Neural progenitor cell (in vitro differentiated cells): ENCODE measurements around the gene VTA1.

Experiments
- CTCF ChIP-seq: fragments of 200-600 bp; sonication (generic); IDR thresholded peaks from 2 replicates; pipeline ENCODE4 v1.5.1; 2017; ENCODE audit warnings: antibody characterized with exemption, mild to moderate bottlenecking
- EZH2 ChIP-seq: fragments of 200-600 bp; sonication (generic); IDR thresholded peaks from 2 replicates; pipeline ENCODE4 v1.6.1; 2017; ENCODE audit warnings: antibody characterized with exemption, mild to moderate bottlenecking, moderate library complexity
- EZH2phosphoT487 ChIP-seq: fragments of 200-600 bp; sonication (generic); IDR thresholded peaks from 2 replicates; pipeline ENCODE4 v1.6.1; 2017; ENCODE audit warnings: antibody characterized with exemption

- TF ChIP-seq CTCF (no peak), EZH2 (no peak), EZH2phosphoT487 (no peak)
Observed at GRCh38 chr6:142233945-142234682, 87.1 kb downstream of the VTA1 start.
